Heart left ventricle (tissue), 16 donors: Measurements from ENCODE around the gene WDR11. TPM values are rescaled to one million over a fixed set of nuclear protein-coding genes. Genes with fewer than 3 reads are reported as not detected.

Experiments
- ATAC-seq, 4 donors: fragments of 200-7000 bp; cut with Tn5 transposase; one replicate each; pipeline ENCODE4 v1.9.1; 2020 to 2022; ENCODE audit warnings: moderate library complexity in 4 of 4, mild to moderate bottlenecking in 3 of 4, moderate number of reproducible peaks in 1 of 4
- DNase-seq, 5 donors: peaks; one replicate each; pipeline ENCODE4 v3.0.0-alpha.2; 2020
- H3K27ac ChIP-seq, 12 donors: fragments of 200-600 bp; sonication (generic) in 4 of 12; one replicate each; pipeline versions ENCODE4 v1.5.0 to v1.8.0; 2016 to 2022; ENCODE audit warnings: mild to moderate bottlenecking in 2 of 12
- H3K27me3 ChIP-seq, 9 donors: fragments of 200-600 bp; sonication (generic) in 2 of 9; one replicate each; pipeline versions ENCODE4 v1.5.1 to v1.8.0; 2016 to 2022; ENCODE audit warnings: mild to moderate bottlenecking in 3 of 9
- H3K36me3 ChIP-seq, 9 donors: fragments of 200-600 bp; sonication (generic) in 2 of 9; one replicate each; pipeline versions ENCODE4 v1.5.0 to v1.8.0; 2018 to 2022; ENCODE audit warnings: mild to moderate bottlenecking in 2 of 9
- H3K4me1 ChIP-seq, 12 donors: fragments of 200-600 bp; sonication (generic) in 4 of 12; one replicate each; pipeline versions ENCODE4 v1.5.0 to v1.8.0; 2016 to 2022; ENCODE audit warnings: mild to moderate bottlenecking in 3 of 12
- H3K4me3 ChIP-seq, 12 donors: fragments of 200-600 bp; sonication (generic) in 4 of 12; one replicate each; pipeline versions ENCODE4 v1.5.0 to v1.8.0; 2017 to 2022; ENCODE audit warnings: mild to moderate bottlenecking in 9 of 12, moderate library complexity in 4 of 12
- H3K9me3 ChIP-seq, 12 donors: fragments of 200-600 bp; sonication (generic) in 4 of 12; one replicate each; pipeline versions ENCODE4 v1.5.0 to v1.8.0; 2016 to 2022; ENCODE audit warnings: mild to moderate bottlenecking in 1 of 12
- CTCF ChIP-seq, 12 donors: fragments of 200-600 bp; sonication (generic) in 4 of 12; IDR thresholded peaks; one replicate each; pipeline versions ENCODE4 v1.5.0 to v1.8.0; 2018 to 2022; ENCODE audit warnings: antibody characterized with exemption in 12 of 12, mild to moderate bottlenecking in 5 of 12
- POLR2A ChIP-seq, 2 donors: fragments of 450-650 bp; IDR thresholded peaks; one replicate each; pipeline ENCODE4 v1.6.1; 2017; ENCODE audit warnings: antibody characterized with exemption in 2 of 2, mild to moderate bottlenecking in 2 of 2, moderate library complexity in 2 of 2
- WGBS, 4 donors: extraction: QIAGEN DNeasy Blood & Tissue Kit in 2 of 4; methylation state at CpG; one replicate each; pipeline versions ENCODE4 v1.1.5 to v1.1.7; 2013 to 2018; 5-methylcytosine and 5-hydroxymethylcytosine counted together
- intact Hi-C, 10 donors: fragments of 100-400 bp; cut with DNase I; formaldehyde crosslinking; loops; one replicate each; pipeline versions ENCODE4 v1.11.1 to v1.14.2; 2022
- polyA plus RNA-seq, 2 donors: library from polyadenylated mRNA; stranded (reverse); fragments of 200-250 nt; gene quantifications; one replicate each; pipeline ENCODE4 v1.2.3, GENCODE V29; 2013
- total RNA-seq, 9 donors: library from RNA; depleted of rRNA in 2 of 9; stranded (reverse); fragments of >200 nt in 2 of 9; fragmentation: NEBNext Ultra II Directional in 3 of 9; extraction: Animal tissue kit (Norgen Biotek cat#: 25700) in 3 of 9; gene quantifications; one replicate each; pipeline versions ENCODE4 v1.1.0 to v1.2.4, GENCODE V29; 2016 to 2023
- donor health status: ischemic (EF 13 %, LVEDD 7.1; RV severe dilation, severe dysfunction).
- donor health status: healthy with polysubstance abuse.
- donor health status: DM: no; HTN: yes; CAD: no.
- donor health status: DM: no; HTN: no; CAD: no.
- donor health status: ischemic (EF 25% LVEDD 6.9; RV normal size, moderate dysfunction).
- donor health status: ischemic (EF 25% LVEDD 5.7; RV mildly dilated, moderate dysfunction).
- donor health status: healthy.
- donor health status: DM: yes; HTN: yes; CAD: no.
- donor health status: ischemic (EF 35%, LVEDD 5.7; RV mildly dilated, moderate dysfunction).
- donor health status: nonischemic (EF 11% LVEDD 7.7; RV severe dilation, severe dysfunction).
- donor health status: DM: yes; HTN: yes; CAD: no.
- donor health status: PGD.
- donor health status: ischemic (EF 29% LVEDD 5.4; RV normal size, mild dysfunction).
- donor health status: nonischemic (EF 23%, LVEDD 6.1; RV moderate dilation, normal function).

WDR11 gene
- total and polyA plus RNA-seq, 11 donors: 7.8 to 32.9 (median 12.5) TPM

GRCh38 chr10:120818301-120818700, 32.9 kb upstream of the WDR11 start:
- Histone ChIP-seq H3K36me3 (no peaks in the 10 kb centered on the region), H3K4me1 (no peaks in the 10 kb centered on the region), H3K27ac (no peak overlapping the region), H3K9me3 (no peaks in the 10 kb centered on the region), H3K4me3 (no peak overlapping the region), H3K27me3 (peaks cover 0 to 4% (median 0%) of the 10 kb centered on the region in 9 donors)
- no peak for DNase-seq
- ATAC-seq: no peak
- TF ChIP-seq CTCF (IDR thresholded peaks at IDR 0.05): no peak
- TF ChIP-seq POLR2A (IDR thresholded peaks at IDR 0.05): no peak
- intact Hi-C loops: no loop called here
- WGBS, 4 donors: 51 to 68% (median 61%) methylated on average over 4 of the region's 4 CpGs

DNA sequence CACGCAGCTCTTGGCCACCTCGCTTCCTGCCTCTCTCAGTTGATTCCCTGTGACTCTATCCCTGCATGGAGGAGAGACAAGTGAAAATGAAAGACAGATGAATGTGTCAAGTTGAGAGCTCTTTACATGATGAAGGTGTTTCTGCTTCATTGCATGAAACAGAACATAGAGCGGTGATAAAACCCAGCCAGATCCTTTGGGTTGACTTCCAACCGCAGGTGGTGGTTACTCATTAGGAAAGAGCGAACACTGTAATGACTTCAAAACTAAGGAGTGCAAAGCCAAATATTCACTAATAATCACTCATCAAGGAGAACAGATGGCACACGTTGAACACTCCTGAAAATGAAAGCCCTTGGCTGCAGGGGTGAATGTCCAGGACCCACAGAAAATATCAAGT, 31.8 kb upstream of the WDR11 start:
- intact Hi-C loops: no loop called here
- no peak overlapping the region for H3K27ac ChIP-seq
- 81 to 87% (median 83%) methylated on average over 6 of the region's 6 CpGs for WGBS, 4 donors
- DNase-seq: no peak
- H3K4me3 ChIP-seq: no peak overlapping the region
- H3K27me3 ChIP-seq: peaks cover 0 to 5% (median 0%) of the 10 kb centered on the region in 9 donors
- no peak for ATAC-seq
- no peaks in the 10 kb centered on the region for H3K9me3 ChIP-seq
- H3K36me3 ChIP-seq: no peaks in the 10 kb centered on the region
- no peaks in the 10 kb centered on the region for H3K4me1 ChIP-seq
- TF ChIP-seq CTCF (IDR thresholded peaks at IDR 0.05): no peak
- TF ChIP-seq POLR2A (IDR thresholded peaks at IDR 0.05): no peak

GRCh38 chr10:120823266-120823665, 27.9 kb upstream of the WDR11 start:
- TF ChIP-seq CTCF (IDR thresholded peaks at IDR 0.05): no peak
- TF ChIP-seq POLR2A (IDR thresholded peaks at IDR 0.05): no peak
- H3K36me3 ChIP-seq: no peaks in the 10 kb centered on the region
- H3K27ac ChIP-seq: no peak overlapping the region
- 53 to 71% (median 57%) methylated on average over 2 of the region's 2 CpGs for WGBS, 4 donors
- H3K4me3 ChIP-seq: no peak overlapping the region
- intact Hi-C loops: no loop called here
- H3K9me3 ChIP-seq: no peaks in the 10 kb centered on the region
- H3K27me3 ChIP-seq: peaks cover 0 to 5% (median 0%) of the 10 kb centered on the region in 9 donors
- no peak for ATAC-seq
- H3K4me1 ChIP-seq: peaks cover 0 to 26% (median 0%) of the 10 kb centered on the region in 12 donors
- no peak for DNase-seq

DNA sequence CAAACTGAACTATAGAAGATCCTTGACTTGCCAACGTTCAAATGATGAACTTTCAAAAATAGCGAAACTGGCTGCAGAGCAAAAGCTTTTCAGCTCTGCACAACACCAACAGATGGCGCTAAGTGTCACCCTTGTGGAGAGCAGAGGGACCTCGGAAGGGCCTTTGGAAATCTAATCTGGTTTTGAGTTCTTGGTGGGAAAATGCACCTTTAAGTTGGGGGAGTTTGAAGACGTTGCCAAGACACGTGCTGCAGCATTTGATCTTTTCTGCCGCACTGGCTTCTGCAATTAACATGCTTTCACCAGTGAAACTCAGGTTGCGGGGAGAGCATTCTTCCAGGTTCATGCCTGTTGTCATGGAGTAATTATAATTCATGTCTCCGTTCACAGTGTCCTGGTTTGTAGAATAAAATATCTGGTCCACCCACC, 26.3 kb upstream of the WDR11 start:
- Histone ChIP-seq H3K4me3 (no peak overlapping the region), H3K9me3 (no peaks in the 10 kb centered on the region), H3K27ac (no peak overlapping the region), H3K4me1 (peaks cover 0 to 26% (median 0%) of the 10 kb centered on the region in 12 donors), H3K27me3 (peaks cover 0 to 5% (median 0%) of the 10 kb centered on the region in 9 donors), H3K36me3 (no peaks in the 10 kb centered on the region)
- no peak for ATAC-seq
- 45 to 52% (median 45%) methylated on average over 9 of the region's 9 CpGs for WGBS, 4 donors
- intact Hi-C loops: no loop called here
- TF ChIP-seq POLR2A (IDR thresholded peaks at IDR 0.05) (no peak), CTCF (IDR thresholded peaks at IDR 0.05) (peak in 5 of 12 donors; percentile 11 to 42 (median 23))
- no peak for DNase-seq
